ENCODE data around the gene FAM107A.

FAM107A gene

GRCh38 chr3:58609990-58610389, 32.8 kb upstream of the FAM107A start:
- peaks cover 9% of the 10 kb centered on the region for H3K4me1 ChIP-seq (ENCODE audit: low read length)
- H3K36me3 ChIP-seq (replicated peaks; ENCODE audit: low read depth, low read length), result no peaks in the 10 kb centered on the region
- TF ChIP-seq EZH2phosphoT487 (IDR thresholded peaks at IDR 0.05; ENCODE audit: low read depth) (no peak), CTCF (IDR thresholded peaks at IDR 0.05; ENCODE audit: low read depth, low read length) (no peak)
- H2AFZ ChIP-seq (ENCODE audit: low read depth, low read length), result no peak overlapping the region
- H3K79me2 ChIP-seq (ENCODE audit: low read length), result no peaks in the 10 kb centered on the region
- no peak overlapping the region for H3K4me3 ChIP-seq (ENCODE audit: low read length)
- no peak overlapping the region for H3K4me2 ChIP-seq (ENCODE audit: low read length)
- H3K9ac ChIP-seq (ENCODE audit: low read length), result no peak overlapping the region
- H3K27ac ChIP-seq (ENCODE audit: low read length), result no peak overlapping the region
- H4K20me1 ChIP-seq (ENCODE audit: insufficient read depth, low read length), result no peaks in the 10 kb centered on the region
- 0 out of 2 replicates have a peak, but pooled peaks cover 6% of the 10 kb centered on the region for H3K27me3 ChIP-seq (ENCODE audit: low read depth, low read length)
- H3K9me3 ChIP-seq (ENCODE audit: insufficient read depth, low read length), result no peaks in the 10 kb centered on the region

- no peak for TF ChIP-seq CTCF (IDR thresholded peaks at IDR 0.05; ENCODE audit: low read depth, low read length)
- TF ChIP-seq EZH2phosphoT487 (IDR thresholded peaks at IDR 0.05; ENCODE audit: low read depth), result no peak
- H3K4me1 ChIP-seq (ENCODE audit: low read length), result peaks cover 9% of the 10 kb centered on the region
- peaks cover 8% of the 10 kb centered on the region; the same call in 1 of the 2 replicates for H3K27me3 ChIP-seq (ENCODE audit: low read depth, low read length)
- no peak overlapping the region for H3K9ac ChIP-seq (ENCODE audit: low read length)
- no peaks in the 10 kb centered on the region for H3K36me3 ChIP-seq (replicated peaks; ENCODE audit: low read depth, low read length)
- no peak overlapping the region for H3K4me3 ChIP-seq (ENCODE audit: low read length)
- no peak overlapping the region for H3K4me2 ChIP-seq (ENCODE audit: low read length)
- H3K9me3 ChIP-seq (ENCODE audit: insufficient read depth, low read length), result no peaks in the 10 kb centered on the region
- no peak overlapping the region for H3K27ac ChIP-seq (ENCODE audit: low read length)
- H4K20me1 ChIP-seq (ENCODE audit: insufficient read depth, low read length), result no peaks in the 10 kb centered on the region
- H2AFZ ChIP-seq (ENCODE audit: low read depth, low read length), result no peak overlapping the region
- H3K79me2 ChIP-seq (ENCODE audit: low read length), result no peaks in the 10 kb centered on the region
Measured at GRCh38 chr3:58608648-58609047, 31.5 kb upstream of the FAM107A start.

- peaks cover 9% of the 10 kb centered on the region for H3K4me1 ChIP-seq (ENCODE audit: low read length)
- H2AFZ ChIP-seq (ENCODE audit: low read depth, low read length), result no peak overlapping the region
- H3K36me3 ChIP-seq (replicated peaks; ENCODE audit: low read depth, low read length), result no peaks in the 10 kb centered on the region
- H3K27me3 ChIP-seq (ENCODE audit: low read depth, low read length), result peaks cover 16% of the 10 kb centered on the region
- H3K79me2 ChIP-seq (ENCODE audit: low read length), result no peaks in the 10 kb centered on the region
- H3K4me2 ChIP-seq (ENCODE audit: low read length), result no peak overlapping the region
- no peak overlapping the region for H3K9ac ChIP-seq (ENCODE audit: low read length)
- H3K4me3 ChIP-seq (ENCODE audit: low read length), result no peak overlapping the region
- no peaks in the 10 kb centered on the region for H3K9me3 ChIP-seq (ENCODE audit: insufficient read depth, low read length)
- TF ChIP-seq CTCF (IDR thresholded peaks at IDR 0.05; ENCODE audit: low read depth, low read length) (no peak), EZH2phosphoT487 (IDR thresholded peaks at IDR 0.05; ENCODE audit: low read depth) (no peak)
- no peak overlapping the region for H3K27ac ChIP-seq (ENCODE audit: low read length)
- H4K20me1 ChIP-seq (ENCODE audit: insufficient read depth, low read length), result no peaks in the 10 kb centered on the region
Measured at GRCh38 chr3:58607816-58608215, 30.6 kb upstream of the FAM107A start.

- Histone ChIP-seq H3K4me1 (ENCODE audit: low read length) (peaks cover 9% of the 10 kb centered on the region), H3K27ac (ENCODE audit: low read length) (no peak overlapping the region), H3K4me3 (ENCODE audit: low read length) (no peak overlapping the region), H3K27me3 (ENCODE audit: low read depth, low read length) (peaks cover 27% of the 10 kb centered on the region), H2AFZ (ENCODE audit: low read depth, low read length) (no peak overlapping the region), H3K36me3 (replicated peaks; ENCODE audit: low read depth, low read length) (no peaks in the 10 kb centered on the region), H3K79me2 (ENCODE audit: low read length) (no peaks in the 10 kb centered on the region), H3K9ac (ENCODE audit: low read length) (no peak overlapping the region), H3K9me3 (ENCODE audit: insufficient read depth, low read length) (no peaks in the 10 kb centered on the region), H3K4me2 (ENCODE audit: low read length) (no peak overlapping the region), H4K20me1 (ENCODE audit: insufficient read depth, low read length) (no peaks in the 10 kb centered on the region)
- TF ChIP-seq EZH2phosphoT487 (IDR thresholded peaks at IDR 0.05; ENCODE audit: low read depth), result no peak
- TF ChIP-seq CTCF (IDR thresholded peaks at IDR 0.05; ENCODE audit: low read depth, low read length), result no peak
Measured at GRCh38 chr3:58606693-58607092, 29.5 kb upstream of the FAM107A start.

Measured in OCI-LY3 (cell line).